ENCODE data around the gene CMPK1. TPM values are rescaled to one million over a fixed set of nuclear protein-coding genes. Genes with fewer than 3 reads are reported as not detected.

Gene CMPK1
- total and polyA plus RNA-seq, 2 experiments from 2014 or later, result 21.6 to 40.0 TPM

DNA sequence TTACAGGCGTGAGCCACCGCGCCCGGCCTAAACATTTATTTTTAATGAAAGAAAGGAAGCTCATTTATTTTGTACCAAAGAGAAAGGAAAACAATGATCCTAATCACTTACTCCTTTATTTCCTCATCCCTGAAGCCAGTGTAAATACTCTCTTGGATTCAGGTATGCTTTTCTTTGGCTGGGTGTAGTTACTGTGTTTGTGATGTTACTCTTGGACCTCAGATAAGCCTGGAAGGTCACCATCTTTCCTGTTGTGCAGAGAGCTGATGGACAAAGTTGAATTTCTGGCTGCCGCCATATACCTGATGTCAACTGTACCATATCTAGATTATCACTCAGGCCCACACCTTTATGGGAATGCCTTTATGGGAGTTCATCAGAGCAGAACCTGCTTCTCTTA is 47.1 kb downstream of the CMPK1 start:
- Histone ChIP-seq H3K27me3 (no peaks in the 10 kb centered on the region), H3K9me3 (ENCODE audit: low read depth) (no peaks in the 10 kb centered on the region), H3K36me3 (peaks cover 2% of the 10 kb centered on the region), H3K4me1 (ENCODE audit: low read depth) (no peaks in the 10 kb centered on the region), H3K27ac (no peak overlapping the region), H3K4me3 (no peak overlapping the region)
- no peak for TF ChIP-seq CTCF (IDR thresholded peaks at IDR 0.05; ENCODE audit: low read depth, low read length)
- DNase-seq (ENCODE audit: low read depth in 1 of 2, low spot score in 1 of 2), result no peak

GRCh38 chr1:47382399-47382983 is 48.9 kb downstream of the CMPK1 start:
- H3K27ac ChIP-seq, result no peak overlapping the region
- no peaks in the 10 kb centered on the region for H3K27me3 ChIP-seq
- DNase-seq (ENCODE audit: low read depth in 1 of 2, low spot score in 1 of 2), result no peak
- H3K36me3 ChIP-seq, result no peaks in the 10 kb centered on the region
- H3K9me3 ChIP-seq (ENCODE audit: low read depth), result no peaks in the 10 kb centered on the region
- no peak for TF ChIP-seq CTCF (IDR thresholded peaks at IDR 0.05; ENCODE audit: low read depth, low read length)
- H3K4me3 ChIP-seq, result no peak overlapping the region
- H3K4me1 ChIP-seq (ENCODE audit: low read depth), result no peaks in the 10 kb centered on the region

GRCh38 chr1:47384083-47384482 is 50.5 kb downstream of the CMPK1 start:
- Histone ChIP-seq H3K27ac (no peak overlapping the region), H3K27me3 (no peaks in the 10 kb centered on the region), H3K9me3 (ENCODE audit: low read depth) (no peaks in the 10 kb centered on the region), H3K36me3 (no peaks in the 10 kb centered on the region), H3K4me3 (no peak overlapping the region), H3K4me1 (ENCODE audit: low read depth) (no peaks in the 10 kb centered on the region)
- DNase-seq (ENCODE audit: low read depth in 1 of 2, low spot score in 1 of 2), result no peak
- TF ChIP-seq CTCF (IDR thresholded peaks at IDR 0.05; ENCODE audit: low read depth, low read length), result no peak

DNA sequence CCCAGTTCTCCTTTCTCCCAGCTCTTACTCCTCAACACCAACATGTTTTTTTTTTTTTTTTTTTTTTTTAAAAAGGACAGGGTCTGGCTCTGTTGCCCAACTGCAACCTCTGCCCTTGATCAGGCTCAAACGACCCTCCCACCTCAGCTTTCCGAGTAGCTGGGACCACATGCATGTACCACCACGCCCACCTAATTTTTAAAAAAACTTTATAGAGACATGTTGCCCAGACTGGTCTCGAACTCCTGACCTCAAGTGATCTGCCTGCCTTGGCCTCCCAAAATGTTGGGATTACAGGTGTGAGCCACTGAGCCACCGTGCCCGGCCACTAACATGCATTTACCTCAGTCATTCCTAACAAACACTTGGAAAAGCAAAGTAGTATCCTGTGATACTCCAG is 51.4 kb downstream of the CMPK1 start:
- DNase-seq (ENCODE audit: low read depth in 1 of 2, low spot score in 1 of 2), result no peak
- H3K27me3 ChIP-seq, result no peaks in the 10 kb centered on the region
- H3K27ac ChIP-seq, result no peak overlapping the region
- H3K4me3 ChIP-seq, result no peak overlapping the region
- no peaks in the 10 kb centered on the region for H3K4me1 ChIP-seq (ENCODE audit: low read depth)
- H3K36me3 ChIP-seq, result no peaks in the 10 kb centered on the region
- no peak for TF ChIP-seq CTCF (IDR thresholded peaks at IDR 0.05; ENCODE audit: low read depth, low read length)
- H3K9me3 ChIP-seq (ENCODE audit: low read depth), result no peaks in the 10 kb centered on the region

GRCh38 chr1:47386268-47386667 is 52.7 kb downstream of the CMPK1 start:
- no peak for TF ChIP-seq CTCF (IDR thresholded peaks at IDR 0.05; ENCODE audit: low read depth, low read length)
- no peak for DNase-seq (ENCODE audit: low read depth in 1 of 2, low spot score in 1 of 2)
- no peaks in the 10 kb centered on the region for H3K4me1 ChIP-seq (ENCODE audit: low read depth)
- no peak overlapping the region for H3K27ac ChIP-seq
- H3K36me3 ChIP-seq, result no peaks in the 10 kb centered on the region
- no peaks in the 10 kb centered on the region for H3K9me3 ChIP-seq (ENCODE audit: low read depth)
- no peak overlapping the region for H3K4me3 ChIP-seq
- no peaks in the 10 kb centered on the region for H3K27me3 ChIP-seq

Data from cardiac muscle cell (in vitro differentiated cells and primary cell).